Activated CD8-positive, alpha-beta T cell treated with anti-CD3 and anti-CD28 coated beads for 36 hours (primary cell): ENCODE results near the gene WSCD2. TPM values are rescaled to one million over a fixed set of nuclear protein-coding genes. Genes with fewer than 3 reads are reported as not detected.

Source experiments
- ATAC-seq: fragments of 200-7000 bp; cut with Tn5 transposase; one replicate; pipeline ENCODE4 v1.10.0; 2021; ENCODE audit warnings: mild to moderate bottlenecking, moderate library complexity
- CTCF ChIA-PET: fragments of 350-600 bp; sonication (Branson Sonifier 250); formaldehyde crosslinking; loops from one replicate; lab custom pipeline; 2021; ENCODE audit warnings: antibody characterized with exemption; lab: Charles Lee
- POLR2A ChIA-PET: fragments of 350-600 bp; sonication (Branson Sonifier 250); formaldehyde crosslinking; loops from one replicate; lab custom pipeline; 2021; ENCODE audit warnings: antibody characterized with exemption; lab: Charles Lee
- DNase-seq: peaks from one replicate; pipeline ENCODE4 v3.0.0-alpha.2; 2020
- H3K27ac Mint-ChIP-seq: one replicate; pipeline ENCODE4 v1.8.0; 2021; ENCODE audit warnings: mild to moderate bottlenecking, mixed read lengths
- H3K27me3 Mint-ChIP-seq: one replicate; pipeline ENCODE4 v1.8.0; 2021; ENCODE audit warnings: mixed read lengths
- H3K36me3 Mint-ChIP-seq: one replicate; pipeline ENCODE4 v1.8.0; 2021; ENCODE audit warnings: low read depth, mixed read lengths
- H3K4me1 Mint-ChIP-seq: one replicate; pipeline ENCODE4 v1.8.0; 2021; ENCODE audit warnings: low read depth, mixed read lengths
- H3K4me3 Mint-ChIP-seq: one replicate; pipeline ENCODE4 v1.8.0; 2021; ENCODE audit warnings: mild to moderate bottlenecking, moderate library complexity, mixed read lengths
- H3K9me3 Mint-ChIP-seq: one replicate; pipeline ENCODE4 v1.8.0; 2021; ENCODE audit warnings: mixed read lengths
- CTCF ChIP-seq: fragments of 200-600 bp; IDR thresholded peaks from one replicate; pipeline ENCODE4 v1.8.0; 2022; ENCODE audit warnings: antibody characterized with exemption, mild to moderate bottlenecking
- intact Hi-C: fragments of 100-400 bp; cut with micrococcal nuclease; formaldehyde crosslinking; loops from one replicate; pipeline ENCODE4 v1.10.0; 2022
- total RNA-seq, 2 experiments: library from RNA; stranded (reverse); gene quantifications; one replicate each; pipeline ENCODE4 v1.2.3, GENCODE V29; 2021

The WSCD2 gene
- total RNA-seq, 2 experiments from 2014 or later: not detected

GRCh38 chr12:108234158-108234557 lies 105.1 kb downstream of the WSCD2 start:
- Mint-ChIP-seq H3K27me3 (peaks cover 18% of the 10 kb centered on the region), H3K4me1 (no peaks in the 10 kb centered on the region), H3K36me3 (no peaks in the 10 kb centered on the region), H3K9me3 (no peaks in the 10 kb centered on the region), H3K4me3 (no peak overlapping the region), H3K27ac (no peak overlapping the region)
- intact Hi-C loops: no loop called here
- no peak for TF ChIP-seq CTCF
- DNase-seq (peak; percentile 5), ATAC-seq (no peak)
- ChIA-PET CTCF (interaction anchor here (1.2 kb wide), 1 partner anchor 39 kb away, joined by 4 read pairs; no protein-coding TSS in a partner anchor), POLR2A (interaction anchor here (0.9 kb wide), 1 partner anchor 18 kb away, joined by 3 read pairs; no protein-coding TSS in a partner anchor)

GRCh38 chr12:108235197-108235984 lies 106.3 kb downstream of the WSCD2 start:
- ChIA-PET CTCF (interaction anchor here (0.7 to 1.5 kb wide), 3 partner anchors 21 to 277 kb away, joined by 3 to 4 read pairs (median 3); no protein-coding TSS in a partner anchor), POLR2A (interaction anchor here (0.9 to 1.3 kb wide), 2 partner anchors 19 to 64 kb away, joined by 3 read pairs; no protein-coding TSS in a partner anchor)
- TF ChIP-seq CTCF: no peak
- intact Hi-C loops: no loop called here
- Mint-ChIP-seq H3K27me3 (peaks cover 23% of the 10 kb centered on the region), H3K27ac (no peak overlapping the region), H3K4me1 (no peaks in the 10 kb centered on the region), H3K36me3 (no peaks in the 10 kb centered on the region), H3K9me3 (no peaks in the 10 kb centered on the region), H3K4me3 (no peak overlapping the region)
- ATAC-seq: no peak
- no peak for DNase-seq

GRCh38 chr12:108235985-108236263 lies 106.8 kb downstream of the WSCD2 start:
- DNase-seq: no peak
- intact Hi-C loops: no loop called here
- Mint-ChIP-seq H3K9me3 (no peaks in the 10 kb centered on the region), H3K4me1 (no peaks in the 10 kb centered on the region), H3K27ac (no peak overlapping the region), H3K4me3 (no peak overlapping the region), H3K27me3 (peaks cover 19% of the 10 kb centered on the region), H3K36me3 (no peaks in the 10 kb centered on the region)
- no peak for TF ChIP-seq CTCF
- ChIA-PET CTCF (interaction anchor here (0.7 to 1.5 kb wide), 3 partner anchors 21 to 276 kb away, joined by 3 to 4 read pairs (median 3); no protein-coding TSS in a partner anchor), POLR2A (interaction anchor here (1.3 kb wide), 1 partner anchor 63 kb away, joined by 3 read pairs; no protein-coding TSS in a partner anchor)
- no peak for ATAC-seq

GRCh38 chr12:108236366-108236765 lies 107.3 kb downstream of the WSCD2 start:
- DNase-seq (no peak), ATAC-seq (no peak)
- Mint-ChIP-seq H3K36me3 (no peaks in the 10 kb centered on the region), H3K4me3 (no peak overlapping the region), H3K9me3 (no peaks in the 10 kb centered on the region), H3K27ac (no peak overlapping the region), H3K27me3 (peaks cover 19% of the 10 kb centered on the region), H3K4me1 (no peaks in the 10 kb centered on the region)
- no peak for TF ChIP-seq CTCF
- ChIA-PET CTCF (interaction anchor here (1.3 kb wide), 1 partner anchor 276 kb away, joined by 4 read pairs; no protein-coding TSS in a partner anchor), POLR2A (no interaction called here)
- intact Hi-C loops: no loop called here

- POLR2A ChIA-PET: no interaction called here
- DNase-seq (no peak), ATAC-seq (no peak)
- CTCF ChIA-PET: interaction anchor here (0.7 to 2.5 kb wide), 4 partner anchors 75 to 275 kb away, joined by 3 to 6 read pairs (median 4); no protein-coding TSS in a partner anchor
- intact Hi-C loops: no loop called here
- TF ChIP-seq CTCF: no peak
- Mint-ChIP-seq H3K9me3 (no peaks in the 10 kb centered on the region), H3K27ac (no peak overlapping the region), H3K4me1 (no peaks in the 10 kb centered on the region), H3K36me3 (no peaks in the 10 kb centered on the region), H3K27me3 (peaks cover 19% of the 10 kb centered on the region), H3K4me3 (no peak overlapping the region)
These were observed 108.2 kb downstream of the WSCD2 start for GRCh38 chr12:108237272-108237671.
